Activated CD4-positive, alpha-beta T cell treated with anti-CD3 and anti-CD28 coated beads for 36 hours (primary cell): ENCODE data around the gene SFTA2. TPM values are rescaled to one million over a fixed set of nuclear protein-coding genes. Genes with fewer than 3 reads are reported as not detected.
"Not testable (repeated sequence)": the region's sequence is repeated elsewhere in the genome, so short reads cannot be mapped to it uniquely, and the experiment has no call there.

ENCODE experiments used
- ATAC-seq: fragments of 200-7000 bp; cut with Tn5 transposase; one replicate; pipeline ENCODE4 v1.10.0; 2021; ENCODE audit warnings: mild to moderate bottlenecking, moderate library complexity
- CTCF ChIA-PET: fragments of 350-600 bp; sonication (Branson Sonifier 250); formaldehyde crosslinking; loops from one replicate; lab custom pipeline; 2021; ENCODE audit warnings: antibody characterized with exemption; lab: Charles Lee
- POLR2A ChIA-PET: fragments of 350-600 bp; sonication (Branson Sonifier 250); formaldehyde crosslinking; loops from one replicate; lab custom pipeline; 2021; ENCODE audit warnings: antibody characterized with exemption, inconsistent platforms; lab: Charles Lee
- DNase-seq: peaks from one replicate; pipeline ENCODE4 v3.0.0-alpha.2; 2020
- H3K27ac Mint-ChIP-seq: one replicate; pipeline ENCODE4 v1.8.0; 2021; ENCODE audit warnings: mixed read lengths
- H3K27me3 Mint-ChIP-seq: one replicate; pipeline ENCODE4 v1.8.0; 2021; ENCODE audit warnings: mixed read lengths
- H3K36me3 Mint-ChIP-seq: one replicate; pipeline ENCODE4 v1.8.0; 2021; ENCODE audit warnings: low read depth, mixed read lengths
- H3K4me1 Mint-ChIP-seq: one replicate; pipeline ENCODE4 v1.8.0; 2021; ENCODE audit warnings: mixed read lengths
- H3K4me3 Mint-ChIP-seq: one replicate; pipeline ENCODE4 v1.8.0; 2021; ENCODE audit warnings: mild to moderate bottlenecking, moderate library complexity, mixed read lengths
- H3K9me3 Mint-ChIP-seq: one replicate; pipeline ENCODE4 v1.8.0; 2021; ENCODE audit warnings: low read depth, mixed read lengths
- intact Hi-C, 2 experiments: fragments of 100-400 bp; cut with DNase I in 1 of 2; cut with micrococcal nuclease in 1 of 2; formaldehyde crosslinking; loops; one replicate each; pipeline versions ENCODE4 v1.14.2 to v1.15.1; 2022 to 2024; cut with DNase I, micrococcal nuclease
- total RNA-seq, 2 experiments: library from RNA; stranded (reverse); gene quantifications; one replicate each; pipeline ENCODE4 v1.2.3, GENCODE V29; 2021

Gene SFTA2
- total RNA-seq, 2 experiments from 2014 or later: not detected

DNA sequence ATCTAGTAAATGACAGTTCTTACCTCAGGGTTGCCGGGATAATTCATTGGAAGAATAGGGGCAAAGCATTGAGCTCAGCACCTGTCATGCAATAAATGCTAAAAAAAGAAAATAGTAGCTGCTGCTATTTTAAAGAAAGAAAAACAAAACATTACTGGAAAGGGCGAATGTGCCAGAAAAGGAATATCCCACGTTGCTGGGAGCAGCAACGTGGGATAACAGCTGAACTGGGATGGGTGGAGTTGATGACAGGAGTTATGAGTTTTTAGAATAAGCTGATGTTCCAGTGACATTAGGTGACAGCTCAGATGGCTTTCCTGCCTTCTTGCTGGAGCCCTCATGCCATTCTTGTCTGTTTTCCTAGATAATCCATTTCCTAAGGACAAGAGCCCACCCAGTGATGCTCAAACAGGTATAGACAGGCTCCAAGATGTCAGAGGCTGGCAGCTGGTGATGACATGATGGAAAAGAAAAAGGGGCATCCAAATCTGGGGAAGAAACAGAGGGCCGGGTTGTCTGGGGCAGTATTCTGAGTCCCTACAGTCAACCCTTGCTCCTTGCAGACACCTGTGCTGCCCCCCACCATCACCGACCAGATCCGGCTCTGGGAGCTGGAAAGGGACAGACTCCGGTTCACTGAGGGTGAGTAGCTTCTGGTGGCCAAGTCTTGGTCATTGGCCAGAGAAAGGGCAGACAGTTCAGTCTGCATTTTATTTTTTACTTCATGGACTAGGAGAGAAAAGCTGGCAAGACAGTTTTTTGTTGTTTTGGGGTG lies 19.0 kb downstream of the SFTA2 start:
- DNase-seq (no peak), ATAC-seq (no peak)
- Mint-ChIP-seq H3K27me3 (no peaks in the 10 kb centered on the region), H3K36me3 (peaks cover 46% of the 10 kb centered on the region), H3K4me3 (peak overlapping the region; percentile 87), H3K4me1 (peaks cover 36% of the 10 kb centered on the region), H3K9me3 (no peaks in the 10 kb centered on the region), H3K27ac (peak overlapping the region; percentile 95)
- CTCF ChIA-PET: interaction anchor here (0.6 to 7.4 kb wide), 23 partner anchors 13 to 1223 kb away, joined by 3 to 92 read pairs (median 4); no protein-coding TSS in a partner anchor
- POLR2A ChIA-PET: interaction anchor here (0.6 to 0.9 kb wide), 3 partner anchors 85 to 185 kb away, joined by 3 to 4 read pairs (median 3); no protein-coding TSS in a partner anchor
- intact Hi-C loops: loop anchor here in 1 of 2 experiments (5.0 kb wide), 1 partner anchor 701 kb away; the partner anchor contains the start of gene TRIM26

DNA sequence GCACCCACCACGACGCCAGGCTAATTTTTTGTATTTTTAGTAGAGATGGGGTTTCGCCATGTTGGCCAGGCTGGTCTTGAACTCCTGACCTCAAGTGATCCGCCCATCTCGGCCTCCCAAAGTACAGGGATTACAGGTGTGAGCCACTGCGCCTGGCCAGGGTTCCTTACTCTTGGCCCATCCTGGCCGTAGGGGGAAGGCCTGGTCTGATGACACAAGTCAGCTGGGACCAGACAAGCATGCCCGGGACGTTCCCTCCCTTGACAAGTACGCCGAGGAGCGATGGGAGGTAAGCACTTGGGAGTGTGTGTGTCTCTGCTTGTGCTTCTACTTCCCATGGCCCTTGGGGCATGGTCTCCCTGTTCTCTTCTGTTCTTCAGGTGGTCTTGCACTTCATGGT lies 21.5 kb downstream of the SFTA2 start:
- H3K4me1 Mint-ChIP-seq: peaks cover 26% of the 10 kb centered on the region
- DNase-seq, H3K9me3 Mint-ChIP-seq, ATAC-seq, H3K27ac Mint-ChIP-seq, POLR2A ChIA-PET, H3K27me3 Mint-ChIP-seq, H3K4me3 Mint-ChIP-seq: not testable (repeated sequence)
- H3K36me3 Mint-ChIP-seq: peaks cover 26% of the 10 kb centered on the region
- CTCF ChIA-PET: interaction anchor here (7.4 kb wide), 1 partner anchor 176 kb away, joined by 92 read pairs; no protein-coding TSS in a partner anchor
- intact Hi-C loops: loop anchor here in 1 of 2 experiments (5.0 kb wide), 1 partner anchor 698 kb away; the partner anchor contains the start of gene TRIM26

GRCh38 chr6:30908700-30909099 lies 23.3 kb downstream of the SFTA2 start:
- Mint-ChIP-seq H3K27ac (peak overlapping the region; percentile 86), H3K4me1 (peaks cover 23% of the 10 kb centered on the region), H3K4me3 (peak overlapping the region; percentile 95), H3K9me3 (no peaks in the 10 kb centered on the region), H3K27me3 (no peaks in the 10 kb centered on the region), H3K36me3 (peaks cover 25% of the 10 kb centered on the region)
- DNase-seq: no peak
- intact Hi-C loops: loop anchor here in 1 of 2 experiments (2.0 to 5.0 kb wide), 3 partner anchors 222 to 759 kb away; partner anchors contain the start of genes CSNK2B, LY6G5B, MRPS18B and PPP1R10
- ATAC-seq: no peak
- POLR2A ChIA-PET: no interaction called here
- CTCF ChIA-PET: interaction anchor here (1.1 to 1.5 kb wide), 4 partner anchors 79 to 178 kb away, joined by 4 to 7 read pairs (median 6); no protein-coding TSS in a partner anchor

- DNase-seq (peak; percentile 96), ATAC-seq (peak; percentile 99)
- ChIA-PET CTCF (interaction anchor here (0.6 to 1.7 kb wide), 11 partner anchors 78 to 337 kb away, joined by 3 to 7 read pairs (median 4); partner anchors contain the start of gene ABCF1), POLR2A (no interaction called here)
- H3K36me3 Mint-ChIP-seq: peaks cover 18% of the 10 kb centered on the region
- no peaks in the 10 kb centered on the region for H3K27me3 Mint-ChIP-seq
- H3K27ac Mint-ChIP-seq: peak within 1 kb of the TSS; percentile 86
- H3K4me1 Mint-ChIP-seq: peaks cover 17% of the 10 kb centered on the region
- peak within 1 kb of the TSS; percentile 95 for H3K4me3 Mint-ChIP-seq
- intact Hi-C loops: loop anchor here in 1 of 2 experiments (2.0 to 5.0 kb wide), 3 partner anchors 221 to 759 kb away; partner anchors contain the start of genes CSNK2B, LY6G5B, MRPS18B and PPP1R10
- H3K9me3 Mint-ChIP-seq: no peaks in the 10 kb centered on the region
Measured at GRCh38 chr6:30907758-30908591, 24.0 kb downstream of the SFTA2 start, which contains the start of gene GTF2H4. Gene GTF2H4, plus strand, starts transcription at chr6:30908207.

GRCh38 chr6:30907290-30907757 lies 24.6 kb downstream of the SFTA2 start:
- H3K9me3 Mint-ChIP-seq, DNase-seq, H3K27me3 Mint-ChIP-seq, POLR2A ChIA-PET, ATAC-seq: not testable (repeated sequence)
- Mint-ChIP-seq H3K27ac (peak overlapping the region; percentile 61), H3K36me3 (peaks cover 13% of the 10 kb centered on the region), H3K4me1 (peaks cover 17% of the 10 kb centered on the region), H3K4me3 (peak overlapping the region; percentile 95)
- intact Hi-C loops: loop anchor here in 1 of 2 experiments (5.0 kb wide), 2 partner anchors 290 to 760 kb away; partner anchors contain the start of genes CSNK2B, LY6G5B, MRPS18B and PPP1R10
- CTCF ChIA-PET: interaction anchor here (0.6 to 1.7 kb wide), 11 partner anchors 77 to 397 kb away, joined by 3 to 7 read pairs (median 4); partner anchors contain the start of gene ABCF1

- ATAC-seq: no peak
- CTCF ChIA-PET: interaction anchor here (0.8 kb wide), 1 partner anchor 166 kb away, joined by 3 read pairs; no protein-coding TSS in a partner anchor
- Mint-ChIP-seq H3K4me1 (peaks cover 9% of the 10 kb centered on the region), H3K27me3 (no peaks in the 10 kb centered on the region), H3K27ac (no peak overlapping the region), H3K36me3 (peaks cover 3% of the 10 kb centered on the region), H3K4me3 (no peak overlapping the region), H3K9me3 (no peaks in the 10 kb centered on the region)
- no peak for DNase-seq
- intact Hi-C loops: no loop called here
- POLR2A ChIA-PET: no interaction called here
Measured at GRCh38 chr6:30903236-30903635, 28.7 kb downstream of the SFTA2 start.

GRCh38 chr6:30902709-30903108 lies 29.3 kb downstream of the SFTA2 start:
- peaks cover 3% of the 10 kb centered on the region for H3K36me3 Mint-ChIP-seq
- intact Hi-C loops: no loop called here
- H3K4me1 Mint-ChIP-seq: peaks cover 7% of the 10 kb centered on the region
- ATAC-seq (no peak), DNase-seq (no peak)
- CTCF ChIA-PET: interaction anchor here (0.7 kb wide), 1 partner anchor 261 kb away, joined by 3 read pairs; no protein-coding TSS in a partner anchor
- no peaks in the 10 kb centered on the region for H3K27me3 Mint-ChIP-seq
- H3K27ac Mint-ChIP-seq: no peak overlapping the region
- H3K4me3 Mint-ChIP-seq: no peak overlapping the region
- POLR2A ChIA-PET: no interaction called here
- H3K9me3 Mint-ChIP-seq: no peaks in the 10 kb centered on the region

- H3K36me3 Mint-ChIP-seq, ATAC-seq, H3K4me3 Mint-ChIP-seq, H3K27ac Mint-ChIP-seq, intact Hi-C loops, H3K4me1 Mint-ChIP-seq, H3K27me3 Mint-ChIP-seq, H3K9me3 Mint-ChIP-seq, POLR2A ChIA-PET, DNase-seq: not testable (repeated sequence)
- CTCF ChIA-PET: interaction anchor here (0.7 to 1.1 kb wide), 2 partner anchors 21 to 261 kb away, joined by 3 read pairs; no protein-coding TSS in a partner anchor
Measured at GRCh38 chr6:30902196-30902595, 29.8 kb downstream of the SFTA2 start.

GRCh38 chr6:30901436-30901835 lies 30.5 kb downstream of the SFTA2 start:
- Mint-ChIP-seq H3K36me3 (peaks cover 3% of the 10 kb centered on the region), H3K4me1 (peaks cover 3% of the 10 kb centered on the region), H3K27ac (no peak overlapping the region), H3K4me3 (no peak overlapping the region), H3K27me3 (no peaks in the 10 kb centered on the region), H3K9me3 (no peaks in the 10 kb centered on the region)
- DNase-seq (no peak), ATAC-seq (no peak)
- CTCF ChIA-PET: interaction anchor here (0.7 to 1.2 kb wide), 3 partner anchors 21 to 168 kb away, joined by 3 to 4 read pairs (median 3); no protein-coding TSS in a partner anchor
- POLR2A ChIA-PET: no interaction called here
- intact Hi-C loops: no loop called here

DNA sequence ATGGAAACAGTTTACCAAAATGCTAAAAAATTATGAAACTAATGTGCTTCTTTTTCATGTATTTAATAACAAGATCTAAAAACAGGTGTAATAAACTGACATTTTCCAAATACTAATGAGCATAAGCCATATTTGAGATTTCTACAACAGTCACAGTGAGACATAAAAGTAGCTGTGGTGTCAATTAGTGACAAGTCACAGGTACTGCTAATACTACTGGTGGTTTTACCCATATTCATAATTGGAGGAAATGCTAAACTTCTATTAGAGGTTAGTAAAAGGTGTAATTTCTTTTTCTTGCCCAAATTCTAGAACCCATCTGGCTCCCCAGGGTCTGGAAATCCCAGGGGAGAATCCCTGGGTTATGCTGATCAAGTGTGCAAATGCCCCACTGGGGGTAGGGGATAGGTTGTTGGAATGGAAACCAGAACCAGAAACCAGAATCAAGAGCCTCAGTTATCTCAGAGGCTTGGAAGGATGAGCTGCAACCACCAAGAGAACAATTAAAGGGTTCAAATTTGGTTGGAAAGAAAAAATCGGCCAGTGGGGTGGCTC lies 31.0 kb downstream of the SFTA2 start:
- Mint-ChIP-seq H3K4me1 (peaks cover 3% of the 10 kb centered on the region), H3K9me3 (no peaks in the 10 kb centered on the region), H3K36me3 (peaks cover 3% of the 10 kb centered on the region), H3K4me3 (no peak overlapping the region), H3K27ac (no peak overlapping the region), H3K27me3 (no peaks in the 10 kb centered on the region)
- CTCF ChIA-PET: interaction anchor here (0.6 to 1.3 kb wide), 6 partner anchors 13 to 380 kb away, joined by 3 to 4 read pairs (median 3); partner anchors contain the start of gene VARS2
- POLR2A ChIA-PET: no interaction called here
- no peak for ATAC-seq
- intact Hi-C loops: no loop called here
- no peak for DNase-seq
